Mesenchymal stem cell (in vitro differentiated cells and primary cell): ENCODE data around the gene FBXL15.

Source experiments
- DNase-seq: peaks from one replicate; pipeline ENCODE4 v3.0.0-alpha.2; 2013
- H2AFZ ChIP-seq: one replicate; pipeline ENCODE4 v1.6.1; 2013; ENCODE audit warnings: low read depth, mild to moderate bottlenecking, control low read depth, inconsistent platforms, low read length, moderate library complexity
- H2AK5ac ChIP-seq: 2 replicates; pipeline ENCODE4 v1.6.1; 2013; ENCODE audit warnings: low read length, moderate library complexity, mild to moderate bottlenecking, inconsistent platforms; ENCODE audit not compliant: severe bottlenecking
- H2BK120ac ChIP-seq: one replicate; pipeline ENCODE4 v1.6.1; 2013; ENCODE audit warnings: low read depth, mild to moderate bottlenecking, inconsistent platforms, low read length, moderate library complexity
- H2BK12ac ChIP-seq, 2 experiments: one replicate each; pipeline ENCODE4 v1.6.1; 2013; ENCODE audit warnings: inconsistent platforms in 2 of 2, low read length in 2 of 2, mild to moderate bottlenecking in 2 of 2, moderate library complexity in 2 of 2, control low read depth in 1 of 2
- H2BK15ac ChIP-seq: one replicate; pipeline ENCODE4 v1.6.1; 2013; ENCODE audit warnings: mild to moderate bottlenecking, low read depth, inconsistent platforms; ENCODE audit not compliant: poor library complexity, severe bottlenecking
- H2BK5ac ChIP-seq: 2 replicates; pipeline ENCODE4 v1.6.1; 2013; ENCODE audit warnings: low read depth, mild to moderate bottlenecking, low read length, control low read depth, inconsistent platforms; ENCODE audit not compliant: poor library complexity, severe bottlenecking
- H3K14ac ChIP-seq, 2 experiments: one replicate each; pipeline ENCODE4 v1.6.1; 2013; ENCODE audit warnings: inconsistent platforms in 2 of 2, low read length in 2 of 2, control low read depth in 1 of 2, mild to moderate bottlenecking in 1 of 2, moderate library complexity in 1 of 2
- H3K18ac ChIP-seq, 2 experiments: one replicate each; pipeline ENCODE4 v1.6.1; 2013; ENCODE audit warnings: inconsistent platforms in 2 of 2, low read length in 2 of 2, control low read depth in 1 of 2, low read depth in 1 of 2, mild to moderate bottlenecking in 1 of 2
- H3K23ac ChIP-seq, 2 experiments: one replicate each; pipeline ENCODE4 v1.6.1; 2013; ENCODE audit warnings: inconsistent platforms in 2 of 2, low read length in 2 of 2, mild to moderate bottlenecking in 2 of 2, moderate library complexity in 2 of 2, control low read depth in 1 of 2
- H3K27ac ChIP-seq: 2 replicates; pipeline ENCODE4 v1.5.1; 2013; ENCODE audit warnings: mild to moderate bottlenecking, moderate library complexity, low read length, control low read depth, inconsistent platforms; ENCODE audit not compliant: poor library complexity, severe bottlenecking
- H3K27me3 ChIP-seq, 2 experiments: 2 replicates each; pipeline versions ENCODE4 v1.6.1 to v1.7.0; 2013; ENCODE audit warnings: low read length in 2 of 2, mild to moderate bottlenecking in 2 of 2, moderate library complexity in 2 of 2, control low read depth in 1 of 2, inconsistent platforms in 1 of 2; ENCODE audit not compliant: control insufficient read depth in 1 of 2, insufficient read depth in 1 of 2
- H3K36me3 ChIP-seq, 2 experiments: 2 replicates each; pipeline versions ENCODE4 v1.6.1 to v1.7.0; 2013; ENCODE audit warnings: low read length in 2 of 2, control low read depth in 1 of 2, inconsistent platforms in 1 of 2, low read depth in 1 of 2, mild to moderate bottlenecking in 1 of 2; ENCODE audit not compliant: insufficient read depth in 2 of 2, control insufficient read depth in 1 of 2
- H3K4ac ChIP-seq, 2 experiments: one replicate each; pipeline ENCODE4 v1.6.1; 2013; ENCODE audit warnings: inconsistent platforms in 2 of 2, low read length in 2 of 2, mild to moderate bottlenecking in 2 of 2, moderate library complexity in 2 of 2, control low read depth in 1 of 2, low read depth in 1 of 2
- H3K4me1 ChIP-seq: 2 replicates; pipeline ENCODE4 v1.6.1; 2013; ENCODE audit warnings: low read depth, low read length, control low read depth; ENCODE audit not compliant: control insufficient read depth, insufficient read depth
- H3K4me2 ChIP-seq: 2 replicates; pipeline ENCODE4 v1.6.1; 2013; ENCODE audit warnings: low read length, mild to moderate bottlenecking, inconsistent platforms; ENCODE audit not compliant: poor library complexity, severe bottlenecking
- H3K4me3 ChIP-seq, 2 experiments: 2 replicates each; pipeline versions ENCODE4 v1.5.1 to v1.7.0; 2013; ENCODE audit warnings: low read length in 2 of 2, mild to moderate bottlenecking in 2 of 2, control low read depth in 1 of 2, low read depth in 1 of 2; ENCODE audit not compliant: insufficient read depth in 1 of 2
- H3K79me1 ChIP-seq: replicated peaks from 2 replicates; pipeline ENCODE4 v1.6.1; 2013; ENCODE audit warnings: mild to moderate bottlenecking, control low read depth, low read length, inconsistent platforms; ENCODE audit not compliant: poor library complexity, severe bottlenecking
- H3K9ac ChIP-seq: 2 replicates; pipeline ENCODE4 v1.7.0; 2013; ENCODE audit warnings: mild to moderate bottlenecking, low read length, moderate library complexity
- H3K9me3 ChIP-seq: 2 replicates; pipeline ENCODE4 v1.7.0; 2013; ENCODE audit warnings: mild to moderate bottlenecking, low read length; ENCODE audit not compliant: control insufficient read depth
- H4K8ac ChIP-seq: one replicate; pipeline ENCODE4 v1.6.1; 2013; ENCODE audit warnings: inconsistent platforms, mild to moderate bottlenecking, low read length, moderate library complexity
- H4K91ac ChIP-seq: one replicate; pipeline ENCODE4 v1.6.1; 2013; ENCODE audit warnings: mild to moderate bottlenecking, low read length, inconsistent platforms
- WGBS: methylation state at CpG from one replicate; pipeline ENCODE4 v1.1.7; 2013; ENCODE audit warnings: mixed read lengths; 5-methylcytosine and 5-hydroxymethylcytosine counted together

Gene FBXL15

DNA sequence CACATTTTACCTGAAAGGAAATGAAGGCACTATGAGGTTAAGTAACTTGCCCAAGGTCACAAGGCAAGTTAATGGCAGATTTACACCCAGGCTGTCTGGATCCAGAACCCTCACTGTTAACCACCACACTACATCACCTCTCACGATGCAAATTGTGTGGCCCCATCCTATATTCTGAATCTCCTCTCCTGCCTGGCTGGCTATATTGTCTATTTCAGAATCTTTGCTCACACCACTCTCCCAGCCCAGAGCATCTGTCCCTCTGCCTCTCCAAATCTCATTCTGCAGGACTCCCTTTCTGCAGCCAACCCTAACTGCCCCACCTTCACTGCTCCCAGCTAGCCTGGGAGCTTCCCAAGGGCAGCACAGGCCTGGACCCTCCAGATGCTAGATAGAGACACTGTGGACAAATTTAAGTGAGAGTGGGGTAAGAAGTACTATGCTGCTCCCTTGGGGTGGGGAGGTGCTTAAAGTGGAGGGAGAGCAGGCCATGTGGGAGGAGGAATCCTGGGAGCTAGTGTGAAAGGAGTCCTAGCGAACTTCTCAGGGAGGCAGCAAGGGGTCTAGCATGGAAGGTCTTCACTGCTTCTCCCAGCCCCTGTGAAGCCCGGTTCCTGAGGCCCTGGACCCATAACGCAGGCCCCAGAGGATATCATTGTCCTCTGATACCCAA is 11.0 kb downstream of the FBXL15 start:
- Histone ChIP-seq H3K9ac (peak overlapping the region; percentile 97), H3K4me3 (peak overlapping the region; percentile 81 to 97), H3K18ac (peak overlapping the region in 1 of 2 experiments; percentile 72), H3K23ac (no peak overlapping the region), H2AFZ (peak overlapping the region; percentile 7), H2BK120ac (no peak overlapping the region), H4K91ac (peak overlapping the region; percentile 20), H2BK15ac (no peak overlapping the region), H3K9me3 (no peaks in the 10 kb centered on the region), H3K4me1 (peaks cover 17% of the 10 kb centered on the region), H3K4ac (peak overlapping the region; percentile 39 to 80), H3K79me1 (peaks cover 17% of the 10 kb centered on the region), H2BK12ac (peak overlapping the region in 1 of 2 experiments; percentile 32), H3K27me3 (peaks cover 0 to 32% of the 10 kb centered on the region in 2 experiments), H3K27ac (peak overlapping the region; percentile 14), H3K14ac (peak overlapping the region in 1 of 2 experiments; percentile 39), H3K4me2 (peak overlapping the region; percentile 72), H2BK5ac (no peak overlapping the region), H4K8ac (peak overlapping the region; percentile 89), H3K36me3 (peaks cover 4% of the 10 kb centered on the region in 2 experiments), H2AK5ac (peak overlapping the region; percentile 57)
- DNase-seq, result peak; percentile 46
- 24% methylated on average over 4 of the region's 4 CpGs for WGBS

DNA sequence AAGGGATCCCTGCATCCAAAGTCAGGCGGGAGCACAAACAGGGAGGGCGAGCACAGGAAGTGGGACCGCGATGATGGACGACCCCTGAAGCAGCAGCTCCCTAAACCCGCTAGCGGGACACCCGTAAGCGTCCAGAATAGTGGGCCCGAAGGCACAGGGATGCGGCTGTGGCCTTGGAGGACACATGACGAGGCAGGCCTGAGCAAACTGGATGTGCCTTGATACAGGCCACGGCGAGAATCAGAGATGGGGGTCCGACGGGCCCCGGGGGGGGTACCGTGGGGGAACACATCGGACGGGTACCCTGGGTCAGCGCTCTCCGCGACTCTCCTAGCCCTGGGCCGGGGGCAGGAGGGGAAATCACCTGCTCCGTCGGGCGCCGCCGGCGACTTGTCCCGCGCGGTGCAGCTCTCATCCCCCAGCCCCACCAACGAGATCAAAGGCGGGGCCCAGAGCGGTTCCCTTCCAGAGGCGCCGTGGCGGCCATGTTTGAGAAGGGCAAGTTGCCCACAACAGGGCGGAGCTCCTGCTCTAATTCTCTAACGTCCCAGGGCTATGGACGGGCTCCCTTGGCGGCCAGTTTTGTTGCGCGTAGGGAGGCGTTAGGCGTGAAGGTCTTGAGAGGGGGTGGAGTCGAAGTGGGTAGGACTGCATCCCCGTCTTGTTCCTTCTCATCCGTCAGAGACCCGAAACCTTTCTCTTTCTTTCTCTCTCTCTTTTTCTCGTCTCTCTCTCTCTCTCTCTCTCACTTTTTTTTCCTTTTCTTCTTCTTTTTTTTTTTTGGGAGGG is 11.7 kb downstream of the FBXL15 start, which contains the start of gene CUEDC2:
TSS of gene CUEDC2 (minus strand) at position 413 of the 789 bp plus-strand sequence. CDS start 7,386 bp downstream, outside the sequence.
- peaks cover 4% of the 10 kb centered on the region in 2 experiments for H3K36me3 ChIP-seq

DNA sequence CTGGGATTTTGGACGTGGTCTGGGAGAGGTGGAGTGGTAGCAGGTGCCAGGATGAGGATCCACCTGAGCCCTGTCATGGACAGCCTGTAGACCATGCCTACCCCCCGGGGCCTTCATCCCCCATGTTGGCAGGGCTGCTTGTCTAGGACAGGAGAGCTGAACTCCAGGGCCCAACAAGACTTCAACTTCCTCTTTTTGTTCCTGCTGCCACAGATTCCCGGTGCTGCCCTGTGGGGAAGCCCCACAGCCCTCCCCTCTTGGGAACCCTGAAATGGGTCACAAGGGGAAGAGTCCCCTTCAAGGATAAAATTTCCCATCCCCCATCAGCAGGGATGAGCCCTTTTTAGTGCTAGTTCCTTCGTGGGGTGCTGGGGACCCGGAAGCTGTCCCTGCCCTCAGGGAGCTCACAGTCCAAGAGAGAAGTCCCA is 13.0 kb downstream of the FBXL15 start:
- DNase-seq, result no peak
- WGBS, result 89% methylated on average over 5 of the region's 5 CpGs
- H3K79me1 ChIP-seq, result peaks cover 15% of the 10 kb centered on the region

More for the DNA sequence above, 11.7 kb downstream of the FBXL15 start, which contains the start of gene CUEDC2:
- Histone ChIP-seq H3K4me2 (peak within 1 kb of the TSS; percentile 72), H2BK5ac (no peak within 1 kb of the TSS), H3K79me1 (peaks cover 17% of the 10 kb centered on the region), H2BK12ac (peak within 1 kb of the TSS in 1 of 2 experiments; percentile 81), H3K27ac (peak within 1 kb of the TSS; percentile 14), H2BK15ac (peak within 1 kb of the TSS; percentile 80), H3K4ac (peak within 1 kb of the TSS; percentile 39 to 80), H3K14ac (peak within 1 kb of the TSS in 1 of 2 experiments; percentile 39), H2AFZ (peak within 1 kb of the TSS; percentile 7), H4K91ac (peak within 1 kb of the TSS; percentile 20), H2AK5ac (peak within 1 kb of the TSS; percentile 57), H2BK120ac (peak within 1 kb of the TSS; percentile 65), H3K23ac (no peak within 1 kb of the TSS), H3K4me1 (peaks cover 17% of the 10 kb centered on the region), H3K4me3 (peak within 1 kb of the TSS; percentile 81 to 97), H3K9me3 (no peaks in the 10 kb centered on the region), H3K27me3 (peaks cover 0 to 32% of the 10 kb centered on the region in 2 experiments), H4K8ac (peak within 1 kb of the TSS; percentile 89), H3K18ac (peak within 1 kb of the TSS; percentile 65 to 72), H3K9ac (peak within 1 kb of the TSS; percentile 97)
- peak; percentile 97 for DNase-seq
- WGBS, result under 1% methylated on average over 32 of the region's 52 CpGs

More for the DNA sequence above, 13.0 kb downstream of the FBXL15 start:
- peaks cover 4% of the 10 kb centered on the region in 2 experiments for H3K36me3 ChIP-seq
- no peak overlapping the region for H3K23ac ChIP-seq
- peaks cover 0 to 32% of the 10 kb centered on the region in 2 experiments for H3K27me3 ChIP-seq
- no peak overlapping the region for H3K27ac ChIP-seq
- no peak overlapping the region for H3K4me3 ChIP-seq
- no peak overlapping the region for H2AFZ ChIP-seq
- H2AK5ac ChIP-seq, result no peak overlapping the region
- H2BK12ac ChIP-seq, result peak overlapping the region; percentile 67 to 81
- peak overlapping the region; percentile 36 for H4K8ac ChIP-seq
- H3K4me2 ChIP-seq, result no peak overlapping the region
- H3K9me3 ChIP-seq, result no peaks in the 10 kb centered on the region
- H2BK120ac ChIP-seq, result no peak overlapping the region
- H2BK5ac ChIP-seq, result no peak overlapping the region
- H3K18ac ChIP-seq, result no peak overlapping the region
- H2BK15ac ChIP-seq, result peak overlapping the region; percentile 36
- no peak overlapping the region for H3K9ac ChIP-seq
- H3K4me1 ChIP-seq, result peaks cover 17% of the 10 kb centered on the region
- peak overlapping the region in 1 of 2 experiments; percentile 68 for H3K14ac ChIP-seq
- peak overlapping the region; percentile 48 for H4K91ac ChIP-seq
- no peak overlapping the region for H3K4ac ChIP-seq
